ENCODE results near the gene COMMD1. TPM values are rescaled to one million over a fixed set of nuclear protein-coding genes. Genes with fewer than 3 reads are reported as not detected.

COMMD1 gene
- total RNA-seq, 1 donor from 2014 or later = 33.0 TPM

DNA sequence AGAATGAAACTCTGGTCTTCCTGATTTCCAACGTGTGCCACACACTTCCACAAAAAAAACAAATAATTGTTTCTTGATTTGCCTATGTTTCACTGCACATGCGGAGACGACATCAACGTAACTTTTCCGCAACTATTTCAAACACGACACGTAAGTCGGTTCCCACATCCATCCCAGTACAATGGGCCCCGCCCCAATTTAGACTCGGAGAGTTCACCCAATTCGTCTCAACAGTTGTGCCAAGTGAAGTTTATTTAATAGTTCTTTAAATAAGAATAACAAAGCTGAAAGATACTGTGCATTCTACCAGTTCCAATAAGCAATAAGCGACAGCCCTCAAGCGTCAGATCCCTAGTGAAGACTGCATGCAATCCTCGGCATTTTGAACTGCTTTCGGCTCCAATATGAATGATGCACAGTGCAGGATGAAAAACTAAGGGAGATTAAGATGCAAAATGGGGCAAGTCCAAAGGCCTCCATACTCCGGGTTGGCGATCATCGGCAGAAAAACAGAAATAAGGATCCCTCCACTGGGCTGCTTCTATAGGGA lies 17.7 kb upstream of the COMMD1 start:
- Mint-ChIP-seq H3K9me3 (ENCODE audit: low read depth) (no peaks in the 10 kb centered on the region), H3K4me1 (ENCODE audit: low read depth) (peaks cover 18% of the 10 kb centered on the region), H3K4me3 (ENCODE audit: low read depth) (peak overlapping the region; percentile 99), H3K27me3 (no peaks in the 10 kb centered on the region), H3K27ac (peak overlapping the region; percentile 100), H3K36me3 (ENCODE audit: insufficient read depth) (peaks cover 7% of the 10 kb centered on the region)
- DNase-seq (ENCODE audit: low spot score, unreplicated experiment) = no peak
- TF ChIP-seq, protein P1, sequence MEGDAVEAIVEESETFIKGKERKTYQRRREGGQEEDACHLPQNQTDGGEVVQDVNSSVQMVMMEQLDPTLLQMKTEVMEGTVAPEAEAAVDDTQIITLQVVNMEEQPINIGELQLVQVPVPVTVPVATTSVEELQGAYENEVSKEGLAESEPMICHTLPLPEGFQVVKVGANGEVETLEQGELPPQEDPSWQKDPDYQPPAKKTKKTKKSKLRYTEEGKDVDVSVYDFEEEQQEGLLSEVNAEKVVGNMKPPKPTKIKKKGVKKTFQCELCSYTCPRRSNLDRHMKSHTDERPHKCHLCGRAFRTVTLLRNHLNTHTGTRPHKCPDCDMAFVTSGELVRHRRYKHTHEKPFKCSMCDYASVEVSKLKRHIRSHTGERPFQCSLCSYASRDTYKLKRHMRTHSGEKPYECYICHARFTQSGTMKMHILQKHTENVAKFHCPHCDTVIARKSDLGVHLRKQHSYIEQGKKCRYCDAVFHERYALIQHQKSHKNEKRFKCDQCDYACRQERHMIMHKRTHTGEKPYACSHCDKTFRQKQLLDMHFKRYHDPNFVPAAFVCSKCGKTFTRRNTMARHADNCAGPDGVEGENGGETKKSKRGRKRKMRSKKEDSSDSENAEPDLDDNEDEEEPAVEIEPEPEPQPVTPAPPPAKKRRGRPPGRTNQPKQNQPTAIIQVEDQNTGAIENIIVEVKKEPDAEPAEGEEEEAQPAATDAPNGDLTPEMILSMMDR (IDR thresholded peaks at IDR 0.05; ENCODE audit: unreplicated experiment) = no peak

DNA sequence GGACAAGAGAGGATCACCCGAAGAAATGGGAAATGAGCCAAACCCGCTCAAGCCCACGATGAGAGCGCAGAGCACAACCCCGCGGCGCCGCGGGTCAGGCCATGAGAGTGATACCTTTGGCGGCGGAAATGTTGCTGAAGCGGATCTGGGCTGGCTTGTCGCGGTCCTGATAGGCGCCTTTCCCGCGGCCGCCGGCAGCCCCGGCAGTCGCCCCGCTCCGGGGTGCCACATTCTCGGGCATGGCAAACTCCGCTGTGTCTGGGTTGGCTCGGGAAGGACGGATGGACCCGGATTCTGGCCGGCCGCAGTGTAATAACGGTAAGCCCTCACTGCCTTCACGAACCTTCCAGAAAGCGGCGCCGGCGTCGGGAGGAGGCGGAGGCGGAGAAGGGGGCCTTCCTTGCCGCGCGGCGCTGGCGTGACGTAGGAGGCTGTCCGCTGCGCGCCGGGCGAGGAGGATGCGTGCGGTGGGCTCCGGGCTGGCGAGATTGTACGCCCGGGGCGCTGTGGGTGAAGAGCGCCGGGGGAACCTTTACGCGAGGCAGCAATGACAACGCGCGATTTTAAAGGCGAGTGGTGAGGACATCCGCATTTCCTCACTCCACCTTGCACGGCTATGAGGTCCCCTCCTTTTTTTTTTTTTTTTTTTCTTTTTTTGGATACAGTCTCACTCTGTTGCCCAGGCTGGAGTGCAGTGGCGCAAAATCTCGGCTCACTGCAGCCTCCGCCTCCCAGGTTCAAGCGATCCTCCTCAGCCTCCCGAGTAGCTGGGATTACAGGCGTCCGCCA lies 17.0 kb upstream of the COMMD1 start, which contains the start of gene CCT4:
Gene CCT4, minus strand, starts transcription at position 390 of the 789 bp plus-strand sequence. Its CDS starts 149 bp downstream, at position 241.
- TF ChIP-seq, protein P1 (IDR thresholded peaks at IDR 0.05; ENCODE audit: unreplicated experiment) = no peak
- Mint-ChIP-seq H3K27ac (peak within 1 kb of the TSS; percentile 100), H3K9me3 (ENCODE audit: low read depth) (no peaks in the 10 kb centered on the region), H3K36me3 (ENCODE audit: insufficient read depth) (peaks cover 6% of the 10 kb centered on the region), H3K4me3 (ENCODE audit: low read depth) (peak within 1 kb of the TSS; percentile 99), H3K4me1 (ENCODE audit: low read depth) (peaks cover 18% of the 10 kb centered on the region), H3K27me3 (no peaks in the 10 kb centered on the region)
- peak; percentile 87 for DNase-seq (ENCODE audit: low spot score, unreplicated experiment)

DNA sequence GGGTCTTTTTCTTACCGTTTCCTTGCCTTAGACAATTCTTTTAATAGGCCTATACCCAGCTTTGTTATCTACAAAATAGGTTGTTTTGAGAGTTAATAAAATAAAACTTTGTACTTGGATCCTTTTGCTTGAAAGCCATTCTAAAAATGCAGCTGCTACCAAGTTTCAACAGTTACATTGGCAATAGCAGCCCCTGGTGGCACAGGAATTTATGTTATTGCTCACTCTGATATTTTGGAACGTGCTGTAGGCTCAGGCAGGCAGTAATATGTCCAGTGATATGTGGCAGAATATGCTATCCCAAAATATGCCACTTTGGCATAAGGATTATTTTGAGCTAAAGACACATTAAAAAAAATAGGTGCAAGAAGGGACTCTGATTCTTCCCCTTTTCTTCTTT lies 6.7 kb upstream of the COMMD1 start:
- no peaks in the 10 kb centered on the region for H3K9me3 Mint-ChIP-seq (ENCODE audit: low read depth)
- no peaks in the 10 kb centered on the region for H3K36me3 Mint-ChIP-seq (ENCODE audit: insufficient read depth)
- no peak overlapping the region for H3K4me3 Mint-ChIP-seq (ENCODE audit: low read depth)
- TF ChIP-seq, protein P1 (IDR thresholded peaks at IDR 0.05; ENCODE audit: unreplicated experiment) = peak; percentile 43
- H3K4me1 Mint-ChIP-seq (ENCODE audit: low read depth) = no peaks in the 10 kb centered on the region
- no peaks in the 10 kb centered on the region for H3K27me3 Mint-ChIP-seq
- DNase-seq (ENCODE audit: low spot score, unreplicated experiment) = no peak
- H3K27ac Mint-ChIP-seq = no peak overlapping the region

DNA sequence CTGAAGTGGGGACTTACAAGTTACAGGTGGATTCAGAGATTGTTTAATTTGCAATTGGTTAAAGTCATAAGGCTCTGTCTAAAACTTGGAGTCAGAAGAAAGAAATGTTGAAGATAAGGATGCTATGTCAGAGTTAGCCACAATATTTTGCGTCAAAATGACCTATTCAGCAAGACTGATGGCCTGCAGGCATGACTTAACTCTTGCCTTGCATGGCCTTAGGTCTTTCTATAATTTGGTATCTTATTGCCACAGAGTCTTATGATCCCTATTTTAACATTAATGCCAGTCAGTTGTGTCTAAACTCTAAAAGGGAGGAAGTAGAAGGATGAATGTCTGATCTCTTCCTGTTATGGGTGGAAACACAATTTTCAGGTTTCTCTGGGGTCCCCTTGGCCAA lies 5.2 kb upstream of the COMMD1 start:
- TF ChIP-seq, protein P1 (IDR thresholded peaks at IDR 0.05; ENCODE audit: unreplicated experiment) = no peak
- Mint-ChIP-seq H3K27ac (no peak overlapping the region), H3K36me3 (ENCODE audit: insufficient read depth) (no peaks in the 10 kb centered on the region), H3K27me3 (no peaks in the 10 kb centered on the region), H3K4me3 (ENCODE audit: low read depth) (no peak overlapping the region), H3K4me1 (ENCODE audit: low read depth) (no peaks in the 10 kb centered on the region), H3K9me3 (ENCODE audit: low read depth) (no peaks in the 10 kb centered on the region)
- no peak for DNase-seq (ENCODE audit: low spot score, unreplicated experiment)

DNA sequence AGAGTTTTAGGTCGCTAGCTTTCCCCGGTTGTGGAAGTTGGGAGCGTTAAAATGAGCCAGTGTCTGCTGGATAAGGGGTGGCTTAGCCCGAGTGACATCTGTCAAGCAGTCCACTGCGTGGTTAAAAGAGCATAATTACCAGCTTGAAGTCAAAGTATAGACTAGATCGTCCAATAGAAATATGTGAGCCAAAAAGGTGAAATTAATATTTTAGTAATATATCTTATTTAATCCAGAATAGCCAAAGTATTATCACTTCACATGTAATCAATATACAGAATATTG lies 654 bp downstream of the COMMD1 start:
- Mint-ChIP-seq H3K36me3 (ENCODE audit: insufficient read depth) (no peaks in the 10 kb centered on the region), H3K9me3 (ENCODE audit: low read depth) (no peaks in the 10 kb centered on the region), H3K27ac (peak overlapping the region; percentile 87), H3K4me1 (ENCODE audit: low read depth) (peaks cover 3% of the 10 kb centered on the region), H3K27me3 (no peaks in the 10 kb centered on the region), H3K4me3 (ENCODE audit: low read depth) (peak overlapping the region; percentile 95)
- TF ChIP-seq, protein P1 (IDR thresholded peaks at IDR 0.05; ENCODE audit: unreplicated experiment) = no peak
- DNase-seq (ENCODE audit: low spot score, unreplicated experiment) = no peak
